Measurements from ENCODE around the gene PTGR3.

Gene PTGR3

GRCh38 chr18:75214332-75214690 lies 5.4 kb upstream of the PTGR3 start:
- DNase-seq = no peak

GRCh38 chr18:75213611-75214331 lies 4.8 kb upstream of the PTGR3 start:
- DNase-seq = peak; percentile 8

- no peak for DNase-seq
These were observed 3.8 kb upstream of the PTGR3 start for GRCh38 chr18:75212751-75213090.

GRCh38 chr18:75211953-75212750 lies 3.2 kb upstream of the PTGR3 start:
- peak; percentile 2 for DNase-seq

GRCh38 chr18:75211626-75211952 lies 2.6 kb upstream of the PTGR3 start:
- DNase-seq = no peak

GRCh38 chr18:75211002-75211621 lies 2.2 kb upstream of the PTGR3 start:
- no peak for DNase-seq

GRCh38 chr18:75210274-75211001 lies 1.5 kb upstream of the PTGR3 start, which contains the start of gene TSHZ1:
TSS of gene TSHZ1 (plus strand) at chr18:75210797. CDS start at chr18:75211877, 1,080 bp downstream.
- DNase-seq = peak; percentile 87

GRCh38 chr18:75209951-75210258 lies 966 bp upstream of the PTGR3 start:
- peak; percentile 56 for DNase-seq

GRCh38 chr18:75208836-75209128 lies 157 bp downstream of the PTGR3 start:
- DNase-seq = no peak

- peak; percentile 57 for DNase-seq
These were observed 644 bp downstream of the PTGR3 start for GRCh38 chr18:75208155-75208835.

- no peak for DNase-seq
These were observed 1.4 kb downstream of the PTGR3 start for GRCh38 chr18:75207310-75208154.

- DNase-seq = no peak
These were observed 2.3 kb downstream of the PTGR3 start for GRCh38 chr18:75206452-75207309.

GRCh38 chr18:75205514-75206132 lies 3.3 kb downstream of the PTGR3 start:
- DNase-seq = no peak

GRCh38 chr18:75204732-75205513 lies 4.0 kb downstream of the PTGR3 start:
- no peak for DNase-seq

GRCh38 chr18:75204269-75204731 lies 4.6 kb downstream of the PTGR3 start:
- DNase-seq = no peak

GRCh38 chr18:75203416-75204268 lies 5.3 kb downstream of the PTGR3 start:
- no peak for DNase-seq

GRCh38 chr18:75202696-75203365 lies 6.1 kb downstream of the PTGR3 start:
- no peak for DNase-seq
